Astrocyte (in vitro differentiated cells and primary cell): Measurements from ENCODE around the gene CLIP3.

Experiments
- CTCF ChIP-seq: IDR thresholded peaks from 2 replicates; pipeline ENCODE4 v1.5.1; 2011; ENCODE audit warnings: low read depth, mild to moderate bottlenecking, inconsistent platforms, low read length, moderate library complexity; ENCODE audit not compliant: insufficient read depth
- EZH2 ChIP-seq: IDR thresholded peaks from 2 replicates; pipeline ENCODE4 v1.6.1; 2012; ENCODE audit warnings: mild to moderate bottlenecking, low read length, inconsistent platforms; ENCODE audit not compliant: insufficient read depth

- no peak for TF ChIP-seq EZH2
- TF ChIP-seq CTCF, result no peak
These were observed 32.2 kb upstream of the CLIP3 start for GRCh38 chr19:36064826-36065225.
